Neural cell (in vitro differentiated cells): ENCODE results near the gene ARFGAP3.

Experiments
- CTCF ChIP-seq: fragments of 450-650 bp; IDR thresholded peaks from 2 replicates; pipeline ENCODE4 v1.5.1; 2014; ENCODE audit warnings: antibody characterized with exemption, mild to moderate bottlenecking, moderate library complexity; ENCODE audit not compliant: poor library complexity, severe bottlenecking
- EP300 ChIP-seq: fragments of 450-650 bp; conservative IDR thresholded peaks from 2 replicates; pipeline ENCODE4 v1.6.1; 2014; ENCODE audit warnings: antibody characterized with exemption, mild to moderate bottlenecking, moderate library complexity; ENCODE audit not compliant: poor library complexity, severe bottlenecking
- EZH2 ChIP-seq: fragments of 200-600, 300-800 bp; shearing (Covaris generic), sonication (generic); IDR thresholded peaks from 2 replicates; pipeline ENCODE4 v1.6.1; 2014; ENCODE audit warnings: antibody characterized with exemption, low read length, borderline replicate concordance, mild to moderate bottlenecking; ENCODE audit not compliant: insufficient read depth, poor library complexity, severe bottlenecking
- POLR2AphosphoS5 ChIP-seq: IDR thresholded peaks from 2 replicates; pipeline ENCODE4 v1.6.1; 2012
- RAD21 ChIP-seq: fragments of 450-650 bp; conservative IDR thresholded peaks from 2 replicates; pipeline ENCODE4 v1.6.1; 2014; ENCODE audit warnings: antibody characterized with exemption, mild to moderate bottlenecking, moderate library complexity
- REST ChIP-seq: IDR thresholded peaks from 2 replicates; pipeline ENCODE4 v1.6.1; 2012; ENCODE audit warnings: borderline replicate concordance
- SMC3 ChIP-seq: fragments of 450-650 bp; conservative IDR thresholded peaks from 2 replicates; pipeline ENCODE4 v1.6.1; 2014; ENCODE audit warnings: antibody characterized with exemption, mild to moderate bottlenecking, moderate library complexity; ENCODE audit not compliant: poor library complexity
- TAF1 ChIP-seq: IDR thresholded peaks from 2 replicates; pipeline ENCODE4 v1.6.1; 2012; ENCODE audit warnings: low read depth

- TF ChIP-seq CTCF (no peak), REST (no peak), EZH2 (no peak), POLR2AphosphoS5 (no peak), RAD21 (no peak), TAF1 (no peak), SMC3 (no peak), EP300 (no peak)
Observed at GRCh38 chr22:42769574-42770447, 87.3 kb downstream of the ARFGAP3 start.
